GM23248 (cell line): ENCODE data around the gene KCNMA1. TPM values are rescaled to one million over a fixed set of nuclear protein-coding genes. Genes with fewer than 3 reads are reported as not detected.

Source experiments
- DNase-seq: peaks from one replicate; pipeline ENCODE4 v3.0.0-alpha.2; 2015
- H2AFZ ChIP-seq: fragments of 200-600 bp; sonication (generic); 2 replicates; pipeline ENCODE4 v1.6.1; 2016; ENCODE audit warnings: antibody characterized with exemption
- H3F3A ChIP-seq: fragments of 200-600 bp; sonication (generic); 2 replicates; pipeline ENCODE4 v1.6.1; 2016; ENCODE audit warnings: mild to moderate bottlenecking, antibody characterized with exemption, mixed run types; ENCODE audit not compliant: insufficient read depth
- H3K27ac ChIP-seq: fragments of 200-600 bp; sonication (generic); 2 replicates; pipeline ENCODE4 v1.5.1; 2016; ENCODE audit warnings: mild to moderate bottlenecking
- H3K27me3 ChIP-seq: fragments of 200-600 bp; sonication (generic); replicated peaks from 2 replicates; pipeline ENCODE4 v1.6.1; 2016; ENCODE audit warnings: mild to moderate bottlenecking; ENCODE audit not compliant: insufficient read depth
- H3K36me3 ChIP-seq: fragments of 200-600 bp; sonication (generic); 2 replicates; pipeline ENCODE4 v1.6.1; 2016; ENCODE audit warnings: low read depth, mild to moderate bottlenecking
- H3K4me1 ChIP-seq: fragments of 200-600 bp; sonication (generic); 2 replicates; pipeline ENCODE4 v1.6.1; 2016; ENCODE audit warnings: mild to moderate bottlenecking; ENCODE audit not compliant: insufficient read depth
- H3K4me2 ChIP-seq: fragments of 200-600 bp; sonication (generic); one replicate; pipeline ENCODE4 v1.6.1; 2016; ENCODE audit warnings: mild to moderate bottlenecking; ENCODE audit not compliant: unreplicated experiment
- H3K4me3 ChIP-seq: fragments of 200-600 bp; sonication (generic); 2 replicates; pipeline ENCODE4 v1.5.1; 2016; ENCODE audit warnings: mild to moderate bottlenecking
- H3K79me2 ChIP-seq: fragments of 200-600 bp; sonication (generic); 2 replicates; pipeline ENCODE4 v1.6.1; 2016; ENCODE audit warnings: mild to moderate bottlenecking; ENCODE audit not compliant: insufficient read depth
- H3K9ac ChIP-seq: fragments of 200-600 bp; sonication (generic); 2 replicates; pipeline ENCODE4 v1.6.1; 2016; ENCODE audit warnings: mild to moderate bottlenecking
- H3K9me2 ChIP-seq: fragments of 200-600 bp; sonication (generic); 2 replicates; pipeline ENCODE4 v1.6.1; 2016; ENCODE audit warnings: mixed run types, mild to moderate bottlenecking, moderate library complexity; ENCODE audit not compliant: insufficient read depth
- H3K9me3 ChIP-seq: fragments of 200-600 bp; sonication (generic); one replicate; pipeline ENCODE4 v1.6.1; 2017; ENCODE audit warnings: low read depth
- H4K20me1 ChIP-seq: fragments of 200-600 bp; sonication (generic); 2 replicates; pipeline ENCODE4 v1.6.0; 2016; ENCODE audit not compliant: insufficient read depth
- EZH2 ChIP-seq: fragments of 200-600 bp; sonication (generic); IDR thresholded peaks from 2 replicates; pipeline ENCODE4 v1.6.1; 2018; ENCODE audit warnings: antibody characterized with exemption, mild to moderate bottlenecking; ENCODE audit not compliant: insufficient read depth, poor library complexity, severe bottlenecking
- EZH2phosphoT487 ChIP-seq: fragments of 200-600 bp; sonication (generic); IDR thresholded peaks from 2 replicates; pipeline ENCODE4 v1.6.1; 2018; ENCODE audit warnings: antibody characterized with exemption, moderate library complexity, mild to moderate bottlenecking, low read depth; ENCODE audit not compliant: insufficient read depth
- WGBS, 2 experiments: methylation state at CpG; one replicate each; pipeline ENCODE4 v1.1.6; 2015 to 2017; ENCODE audit warnings: low lambda C conversion rate in 2 of 2, low coverage in 1 of 2; ENCODE audit errors: missing lambda C conversion rate in 2 of 2; 5-methylcytosine and 5-hydroxymethylcytosine counted together
- in situ Hi-C: fragments of 300-500 bp; cut with MboI; formaldehyde crosslinking; loops from 2 replicates; pipeline ENCODE4 v1.15.0; 2020
- polyA plus RNA-seq: library from polyadenylated mRNA; unstranded; fragments of >200 nt; fragmentation: Nextera tagmentation; extraction: Ambion mirVana; gene quantifications from 2 replicates; pipeline ENCODE4 v1.2.1, GENCODE V29; 2016
- total RNA-seq: library from RNA; depleted of rRNA; stranded (reverse); fragments of >200 nt; shearing (Covaris generic); gene quantifications from 2 replicates; pipeline ENCODE4 v1.2.3, GENCODE V29; 2014

KCNMA1 gene
- total and polyA plus RNA-seq, 2 experiments from 2014 or later: 14.2 to 25.1 TPM

- 52 to 60% methylated on average over 4 of the region's 4 CpGs for whole genome bisulfite sequencing, 2 experiments
- H3F3A ChIP-seq: no peaks in the 10 kb centered on the region
- H3K4me3 ChIP-seq: no peak overlapping the region
- TF ChIP-seq EZH2 (no peak), EZH2phosphoT487 (no peak)
- H3K9ac ChIP-seq: no peak overlapping the region
- no peak overlapping the region for H3K4me2 ChIP-seq
- H3K36me3 ChIP-seq: 0 out of 2 replicates have a peak, but pooled peaks cover 3% of the 10 kb centered on the region
- DNase-seq: no peak
- no peaks in the 10 kb centered on the region for H3K9me3 ChIP-seq
- H3K9me2 ChIP-seq: no peaks in the 10 kb centered on the region
- H3K27ac ChIP-seq: no peak overlapping the region
- no peaks in the 10 kb centered on the region for H3K27me3 ChIP-seq
- H3K4me1 ChIP-seq: no peaks in the 10 kb centered on the region
- in situ Hi-C loops: no loop called here
- H2AFZ ChIP-seq: no peak overlapping the region
- no peaks in the 10 kb centered on the region for H3K79me2 ChIP-seq
- H4K20me1 ChIP-seq: no peaks in the 10 kb centered on the region
These were observed 615.6 kb downstream of the KCNMA1 start for GRCh38 chr10:77021966-77022490.

GRCh38 chr10:77020426-77021040, 617.1 kb downstream of the KCNMA1 start:
- Histone ChIP-seq H2AFZ (no peak overlapping the region), H3K79me2 (no peaks in the 10 kb centered on the region), H4K20me1 (no peaks in the 10 kb centered on the region), H3K9ac (no peak overlapping the region), H3K9me2 (no peaks in the 10 kb centered on the region), H3K27me3 (no peaks in the 10 kb centered on the region), H3F3A (peaks cover 5% of the 10 kb centered on the region; the same call in 1 of the 2 replicates), H3K4me3 (no peak overlapping the region), H3K4me2 (no peak overlapping the region), H3K27ac (no peak overlapping the region), H3K4me1 (peaks cover 10% of the 10 kb centered on the region), H3K36me3 (0 out of 2 replicates have a peak, but pooled peaks cover 3% of the 10 kb centered on the region), H3K9me3 (no peaks in the 10 kb centered on the region)
- 67 to 77% methylated on average over 4 of the region's 4 CpGs for WGBS, 2 experiments
- in situ Hi-C loops: no loop called here
- DNase-seq: no peak
- TF ChIP-seq EZH2phosphoT487: no peak
- TF ChIP-seq EZH2: no peak

DNA sequence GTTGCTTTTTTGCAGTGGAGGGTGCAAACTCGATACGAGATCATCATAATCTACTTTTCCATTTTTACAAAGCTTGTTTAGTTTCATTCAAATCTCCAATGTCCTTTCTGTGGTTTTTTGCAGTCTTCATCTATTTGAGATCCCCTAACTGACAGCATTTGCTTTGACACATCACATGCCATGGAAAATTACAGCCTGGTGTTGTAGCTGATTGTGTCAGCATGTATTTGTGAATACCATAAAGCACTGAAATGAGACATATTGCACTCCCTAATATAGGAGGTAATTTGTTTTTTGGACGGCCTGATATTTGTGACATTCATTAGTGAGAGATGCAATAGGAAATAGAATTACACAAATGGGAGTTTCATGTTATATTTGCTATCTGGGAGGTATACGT, 620.8 kb downstream of the KCNMA1 start:
- TF ChIP-seq EZH2 (no peak), EZH2phosphoT487 (no peak)
- peak overlapping the region; percentile 67 for H3K4me2 ChIP-seq
- WGBS, 2 experiments: 30 to 34% methylated on average over 4 of the region's 4 CpGs
- H3K27ac ChIP-seq: no peak overlapping the region
- peaks cover 16% of the 10 kb centered on the region for H3K4me1 ChIP-seq
- H2AFZ ChIP-seq: no peak overlapping the region
- H3K9me2 ChIP-seq: no peaks in the 10 kb centered on the region
- H4K20me1 ChIP-seq: no peaks in the 10 kb centered on the region
- H3K36me3 ChIP-seq: no peaks in the 10 kb centered on the region
- peak; percentile 8 for DNase-seq
- no peaks in the 10 kb centered on the region for H3K79me2 ChIP-seq
- peaks cover 5% of the 10 kb centered on the region; the same call in 1 of the 2 replicates for H3F3A ChIP-seq
- in situ Hi-C loops: no loop called here
- H3K4me3 ChIP-seq: no peak overlapping the region
- no peak overlapping the region for H3K9ac ChIP-seq
- no peaks in the 10 kb centered on the region for H3K9me3 ChIP-seq
- H3K27me3 ChIP-seq: no peaks in the 10 kb centered on the region

DNA sequence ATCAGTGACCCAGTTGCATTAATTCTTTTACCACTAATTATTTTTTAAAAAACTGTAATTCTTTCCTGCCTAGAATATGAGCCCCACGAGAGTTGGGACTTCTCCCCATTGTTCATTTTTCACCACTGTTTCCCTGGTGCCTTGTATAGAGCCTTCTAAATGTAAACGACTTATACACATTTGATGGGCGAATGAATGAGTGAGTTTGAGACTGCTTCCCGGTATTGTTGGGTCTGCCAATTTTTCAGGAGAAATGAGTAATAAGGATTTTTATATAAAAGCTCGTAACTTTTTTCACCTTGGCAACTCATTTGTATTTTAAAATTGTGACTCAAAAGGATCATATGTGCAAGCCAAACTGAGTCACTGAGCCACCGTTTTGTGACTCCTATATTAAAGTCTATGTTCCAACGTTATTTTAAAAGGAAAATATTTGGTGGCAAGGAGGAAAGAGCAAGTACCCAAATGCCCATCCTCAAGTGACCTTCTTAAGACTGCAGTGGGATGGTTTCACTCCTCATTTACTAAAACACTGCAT, 621.3 kb downstream of the KCNMA1 start:
- Histone ChIP-seq H3K4me1 (peaks cover 20% of the 10 kb centered on the region), H3K9ac (no peak overlapping the region), H3F3A (peaks cover 5% of the 10 kb centered on the region; the same call in 1 of the 2 replicates), H3K4me2 (peak overlapping the region; percentile 67), H3K36me3 (no peaks in the 10 kb centered on the region), H2AFZ (no peak overlapping the region), H3K27me3 (no peaks in the 10 kb centered on the region), H3K9me3 (no peaks in the 10 kb centered on the region), H3K9me2 (no peaks in the 10 kb centered on the region), H3K4me3 (no peak overlapping the region), H3K27ac (no peak overlapping the region), H4K20me1 (no peaks in the 10 kb centered on the region), H3K79me2 (no peaks in the 10 kb centered on the region)
- WGBS, 2 experiments: 14 to 17% methylated on average over 7 of the region's 7 CpGs
- peak; percentile 77 for DNase-seq
- TF ChIP-seq EZH2phosphoT487 (no peak), EZH2 (no peak)
- in situ Hi-C loops: no loop called here
